Subcutaneous adipose tissue (tissue), 4 donors: ENCODE data around the gene TMEM30A. TPM values are rescaled to one million over a fixed set of nuclear protein-coding genes. Genes with fewer than 3 reads are reported as not detected.

Experiments
- total RNA-seq, 4 donors: library from RNA; depleted of rRNA; stranded (reverse); fragments of >200 nt; gene quantifications; one replicate each; pipeline ENCODE4 v1.1.0, GENCODE V29; 2016
- TF ChIP-seq, protein P1 (sequence below): fragments of 450-650 bp; IDR thresholded peaks from one replicate; pipeline ENCODE4 v1.5.1; 2016; ENCODE audit warnings: low read depth, mild to moderate bottlenecking, control low read depth, antibody characterized with exemption, moderate library complexity

The TMEM30A gene
- 10 to 100 TPM; 50.7 to 95.2 (median 89.2) TPM for total RNA-seq

DNA sequence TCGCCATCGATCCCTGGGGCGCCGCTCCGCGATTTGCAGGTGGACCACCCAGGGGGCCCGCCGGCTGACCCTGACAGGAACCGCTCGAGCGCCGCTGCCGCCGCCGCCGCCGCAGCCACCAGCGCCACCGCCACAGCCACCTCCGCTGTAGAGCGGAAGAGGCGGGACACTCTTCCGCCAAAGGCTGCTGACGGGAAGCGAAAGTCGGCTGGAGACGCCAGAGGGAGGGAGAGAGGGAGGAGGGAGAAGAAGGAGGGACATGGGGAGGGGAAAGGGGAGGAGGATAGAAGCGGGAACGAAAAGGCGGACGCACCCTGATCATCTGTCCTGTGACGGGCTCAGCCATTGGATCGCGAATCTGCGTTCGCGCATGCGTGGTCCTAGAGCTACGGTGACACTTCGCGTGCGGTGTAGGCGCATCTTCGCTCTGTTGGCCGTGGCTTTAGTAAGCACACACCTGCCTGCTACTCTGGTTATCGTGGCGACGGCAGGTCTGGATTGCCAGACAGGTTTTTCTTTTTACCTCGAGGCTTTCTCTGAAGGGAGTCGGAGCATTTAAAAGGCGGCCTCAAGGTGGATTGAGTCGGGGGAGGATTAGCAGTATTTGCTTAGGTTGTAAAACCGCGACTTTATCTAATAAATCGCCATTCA, at the start of gene TMEM30A:
TSS of gene TMEM30A (minus strand) at position 161 of the 651 bp plus-strand sequence. CDS start at position 7, 154 bp downstream.
- TF ChIP-seq, protein P1, sequence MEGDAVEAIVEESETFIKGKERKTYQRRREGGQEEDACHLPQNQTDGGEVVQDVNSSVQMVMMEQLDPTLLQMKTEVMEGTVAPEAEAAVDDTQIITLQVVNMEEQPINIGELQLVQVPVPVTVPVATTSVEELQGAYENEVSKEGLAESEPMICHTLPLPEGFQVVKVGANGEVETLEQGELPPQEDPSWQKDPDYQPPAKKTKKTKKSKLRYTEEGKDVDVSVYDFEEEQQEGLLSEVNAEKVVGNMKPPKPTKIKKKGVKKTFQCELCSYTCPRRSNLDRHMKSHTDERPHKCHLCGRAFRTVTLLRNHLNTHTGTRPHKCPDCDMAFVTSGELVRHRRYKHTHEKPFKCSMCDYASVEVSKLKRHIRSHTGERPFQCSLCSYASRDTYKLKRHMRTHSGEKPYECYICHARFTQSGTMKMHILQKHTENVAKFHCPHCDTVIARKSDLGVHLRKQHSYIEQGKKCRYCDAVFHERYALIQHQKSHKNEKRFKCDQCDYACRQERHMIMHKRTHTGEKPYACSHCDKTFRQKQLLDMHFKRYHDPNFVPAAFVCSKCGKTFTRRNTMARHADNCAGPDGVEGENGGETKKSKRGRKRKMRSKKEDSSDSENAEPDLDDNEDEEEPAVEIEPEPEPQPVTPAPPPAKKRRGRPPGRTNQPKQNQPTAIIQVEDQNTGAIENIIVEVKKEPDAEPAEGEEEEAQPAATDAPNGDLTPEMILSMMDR: no peak

DNA sequence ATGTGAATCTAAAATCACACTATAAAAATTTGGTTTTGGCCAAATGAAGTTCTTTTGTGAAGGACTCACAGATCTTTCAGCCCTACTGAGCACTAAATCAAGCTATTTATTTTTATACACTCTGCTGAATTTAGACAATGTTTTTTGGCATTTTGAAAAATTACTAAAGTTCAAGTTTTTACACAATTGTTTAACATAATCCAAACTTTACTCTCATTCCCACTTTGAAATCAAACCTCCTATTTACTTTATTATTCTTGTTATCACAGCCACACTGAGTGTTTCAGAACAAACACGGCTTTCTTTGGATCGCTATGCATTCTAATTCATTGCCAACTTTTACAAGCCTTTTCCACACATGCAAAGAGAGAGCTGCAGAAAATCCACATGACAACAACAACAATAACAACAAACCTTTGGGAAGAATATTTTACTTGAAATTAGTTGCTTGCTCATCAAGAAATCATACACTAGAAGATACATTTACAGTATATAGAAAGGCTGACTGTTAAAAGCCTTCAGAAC, 49.1 kb upstream of the TMEM30A start:
- TF ChIP-seq, protein P1: no peak

DNA sequence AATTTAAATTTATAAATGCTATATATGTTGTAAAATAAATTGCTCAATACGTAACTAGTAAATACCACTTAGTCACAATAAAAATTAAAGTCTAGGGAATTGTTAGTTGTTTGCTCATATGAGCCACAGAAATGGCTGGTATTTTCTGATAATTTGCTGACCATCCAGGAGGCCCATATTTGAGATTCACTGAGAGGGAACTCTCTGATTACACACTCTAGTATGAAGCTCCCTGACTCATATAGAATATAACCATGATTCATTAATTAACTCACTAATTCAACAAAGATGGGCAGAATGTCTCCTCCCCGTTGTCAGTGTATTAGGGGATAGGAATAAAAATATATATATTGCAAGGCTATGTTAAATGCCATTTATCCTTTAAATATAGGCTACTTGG, 46.6 kb upstream of the TMEM30A start:
- TF ChIP-seq, protein P1: no peak

DNA sequence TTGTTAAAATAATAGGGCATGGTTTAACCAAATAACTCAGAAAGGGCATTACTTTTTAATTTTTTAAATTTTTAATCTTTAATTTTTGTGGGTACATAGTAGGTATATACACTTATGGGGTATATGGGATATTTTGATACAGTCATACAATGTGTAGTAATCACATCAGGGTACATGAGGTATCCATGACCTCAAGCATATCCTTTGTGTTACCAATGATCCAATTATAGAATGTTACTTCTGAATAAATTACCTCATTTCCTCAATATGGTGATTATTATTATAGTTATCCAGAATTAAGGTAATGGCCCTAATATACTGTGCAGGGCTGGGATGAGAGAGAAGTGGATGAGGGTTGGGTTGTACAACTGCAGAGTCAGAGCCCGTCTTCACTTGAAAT, 45.1 kb upstream of the TMEM30A start:
- TF ChIP-seq, protein P1: no peak

DNA sequence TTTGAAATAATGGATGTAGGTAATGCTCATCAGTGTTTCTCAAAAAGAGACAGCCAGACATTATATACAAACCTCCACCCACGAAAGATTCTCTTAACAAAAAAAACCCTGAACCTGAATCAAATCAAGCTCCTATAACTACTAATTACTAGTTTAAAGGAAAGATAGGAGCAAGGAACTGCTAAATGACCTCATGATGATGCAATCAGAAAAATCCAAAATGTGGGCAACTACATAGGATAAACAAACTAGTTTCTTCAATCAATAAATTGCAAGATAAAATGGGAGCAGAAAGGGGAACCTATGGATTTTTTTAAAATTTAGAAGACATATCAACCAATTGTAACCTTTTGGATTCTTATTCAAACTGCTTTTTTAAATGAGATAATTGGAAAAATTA, 43.2 kb upstream of the TMEM30A start:
- TF ChIP-seq, protein P1: no peak

DNA sequence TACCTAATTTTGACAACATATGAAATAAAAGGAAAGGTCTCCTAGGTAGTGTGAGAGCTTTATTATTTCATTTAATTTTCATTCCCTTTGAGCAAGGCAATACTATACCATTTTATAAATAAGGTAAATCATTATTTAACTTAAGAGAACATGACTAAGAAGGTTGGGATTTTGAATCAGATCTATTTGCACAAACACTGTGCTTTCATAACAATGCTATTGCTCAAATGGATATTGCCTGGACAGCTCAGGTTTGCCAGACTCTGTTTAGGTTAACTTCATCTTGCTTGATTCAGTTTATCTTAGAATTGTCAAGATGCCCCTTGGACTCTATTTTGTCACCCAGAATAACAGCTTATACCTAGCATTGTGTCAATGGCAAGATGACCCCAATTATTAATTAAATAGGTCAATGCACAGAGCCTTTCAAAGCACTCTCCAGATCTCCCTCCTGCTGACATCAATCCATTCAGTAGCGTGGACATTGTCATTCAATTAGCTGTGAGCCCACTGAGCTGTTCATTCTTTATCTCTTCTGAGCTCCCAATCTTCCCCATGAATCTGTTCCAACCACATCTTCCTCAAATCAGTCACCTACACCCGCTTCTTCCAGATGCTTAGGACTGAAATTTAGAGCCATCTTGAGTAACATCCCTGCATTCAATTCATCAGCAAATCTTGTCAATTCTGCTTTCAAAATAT, 42.1 kb upstream of the TMEM30A start:
- TF ChIP-seq, protein P1: no peak

DNA sequence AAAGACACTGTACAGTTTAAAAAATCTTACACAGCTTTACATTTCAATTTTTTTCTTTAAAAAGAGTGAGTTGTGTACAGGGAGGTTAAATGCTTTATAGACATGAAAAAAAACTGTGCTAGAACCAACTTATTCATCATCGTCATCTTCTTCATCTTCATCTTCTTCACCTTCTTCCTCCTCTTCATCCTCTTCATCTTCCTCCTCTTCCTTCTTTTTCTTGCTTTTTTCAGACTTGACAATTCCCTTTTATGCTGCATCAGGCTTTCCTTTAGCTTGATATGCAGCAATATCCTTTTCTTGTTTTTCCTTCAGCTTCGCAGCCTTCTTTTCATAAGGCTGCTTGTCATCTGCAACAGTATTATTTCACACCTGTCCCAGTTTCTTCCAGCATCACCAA, 34.3 kb upstream of the TMEM30A start:
- TF ChIP-seq, protein P1: no peak
